Fibroblast of lung (primary cell): Measurements from ENCODE around the gene VSIG4.

Source experiments
- CTCF ChIP-seq, 2 donors: IDR thresholded peaks in 1 of 2; conservative IDR thresholded peaks in 1 of 2; 1 replicate in 1 of 2; 2 replicates in 1 of 2; pipeline ENCODE4 v1.5.1; 2011 to 2012; ENCODE audit warnings: low read length in 2 of 2, control low read depth in 1 of 2, inconsistent platforms in 1 of 2, low read depth in 1 of 2, mild to moderate bottlenecking in 1 of 2
- EZH2 ChIP-seq: IDR thresholded peaks from 2 replicates; pipeline ENCODE4 v1.5.1; 2012; ENCODE audit warnings: low read length, control low read depth, mild to moderate bottlenecking; ENCODE audit errors: missing control alignments

GRCh38 chrX:66039944-66040343 is at the start of gene VSIG4:
- no peak for TF ChIP-seq EZH2
- TF ChIP-seq CTCF (conservative IDR thresholded peaks at IDR 0.05 in 1 of 2, IDR thresholded peaks at IDR 0.05 in 1 of 2; ENCODE audit: low read depth in 1 of 2, low read length in 2 of 2), result no peak
